Esophagus (tissue), 2 donors: Measurements from ENCODE around the gene CDC25B. TPM values are rescaled to one million over a fixed set of nuclear protein-coding genes. Genes with fewer than 3 reads are reported as not detected.
"Not testable (repeated sequence)": the region's sequence is repeated elsewhere in the genome, so short reads cannot be mapped to it uniquely, and the experiment has no call there.

Experiments used
- H3K27ac ChIP-seq, 2 donors: one replicate each; pipeline ENCODE4 v1.5.1; 2013; ENCODE audit warnings: low read depth in 2 of 2, mild to moderate bottlenecking in 2 of 2, inconsistent platforms in 1 of 2, low read length in 1 of 2, moderate library complexity in 1 of 2
- H3K27me3 ChIP-seq, 2 donors: one replicate each; pipeline ENCODE4 v1.6.1; 2013; ENCODE audit warnings: low read length in 2 of 2, control low read depth in 1 of 2, mild to moderate bottlenecking in 1 of 2; ENCODE audit not compliant: insufficient read depth in 2 of 2, control insufficient read depth in 1 of 2
- H3K36me3 ChIP-seq, 2 donors: one replicate each; pipeline ENCODE4 v1.6.1; 2013; ENCODE audit warnings: low read length in 1 of 2; ENCODE audit not compliant: control insufficient read depth in 2 of 2, insufficient read depth in 2 of 2
- H3K4me1 ChIP-seq, 2 donors: one replicate each; pipeline ENCODE4 v1.6.1; 2013; ENCODE audit warnings: low read length in 1 of 2; ENCODE audit not compliant: control insufficient read depth in 2 of 2, insufficient read depth in 2 of 2
- H3K4me3 ChIP-seq, 2 donors: one replicate each; pipeline ENCODE4 v1.5.1; 2013; ENCODE audit warnings: low read length in 2 of 2, mild to moderate bottlenecking in 2 of 2, low read depth in 1 of 2, moderate library complexity in 1 of 2
- H3K9me3 ChIP-seq, 2 donors: one replicate each; pipeline ENCODE4 v1.6.1; 2013; ENCODE audit warnings: mild to moderate bottlenecking in 2 of 2, low read depth in 1 of 2, low read length in 1 of 2, moderate library complexity in 1 of 2; ENCODE audit not compliant: control insufficient read depth in 2 of 2, insufficient read depth in 1 of 2
- WGBS, 2 donors: extraction: QIAGEN DNeasy Blood & Tissue Kit; methylation state at CpG; one replicate each; pipeline ENCODE4 v1.1.7; 2013; 5-methylcytosine and 5-hydroxymethylcytosine counted together
- polyA plus RNA-seq, 2 donors: library from polyadenylated mRNA; stranded (reverse); fragments of 200-250 nt; gene quantifications; one replicate each; pipeline ENCODE4 v1.2.3, GENCODE V29; 2013
- donor health status: healthy with polysubstance abuse.
- donor health status: Bipolar disorder and iron deficiency.

Gene CDC25B
- polyA plus RNA-seq, 2 donors: 15.6 to 21.8 TPM

- WGBS, 2 donors: 0% methylated on average over 82 to 96 of the region's 96 CpGs
- peaks cover 8 to 19% of the 10 kb centered on the region in 2 donors for H3K36me3 ChIP-seq
- peaks cover 6 to 11% of the 10 kb centered on the region in 2 donors for H3K4me1 ChIP-seq
- H3K27ac ChIP-seq: peak within 1 kb of the TSS; percentile 98 to 100
- no peaks in the 10 kb centered on the region for H3K27me3 ChIP-seq
- H3K4me3 ChIP-seq: peak within 1 kb of the TSS; percentile 73 to 82
- H3K9me3 ChIP-seq: no peaks in the 10 kb centered on the region
These were observed 24.2 kb downstream of the CDC25B start, which contains the start of gene AP5S1 for GRCh38 chr20:3820048-3820900. TSS of gene AP5S1 (plus strand) at chr20:3820547. CDS start at chr20:3822118, 1,571 bp downstream.

GRCh38 chr20:3820901-3821727 is 25.0 kb downstream of the CDC25B start:
- no peaks in the 10 kb centered on the region for H3K27me3 ChIP-seq
- peaks cover 8 to 23% of the 10 kb centered on the region in 2 donors for H3K36me3 ChIP-seq
- H3K4me3 ChIP-seq: peak overlapping the region; percentile 73 to 82
- H3K27ac ChIP-seq: peak overlapping the region; percentile 98 to 100
- H3K4me1 ChIP-seq: peaks cover 6 to 11% of the 10 kb centered on the region in 2 donors
- no peaks in the 10 kb centered on the region for H3K9me3 ChIP-seq
- 35 to 37% methylated on average over 20 of the region's 20 CpGs for WGBS, 2 donors

- Histone ChIP-seq H3K27ac (no peak overlapping the region), H3K36me3 (peaks cover 10 to 23% of the 10 kb centered on the region in 2 donors), H3K9me3 (no peaks in the 10 kb centered on the region), H3K4me1 (peaks cover 6 to 11% of the 10 kb centered on the region in 2 donors), H3K27me3 (no peaks in the 10 kb centered on the region), H3K4me3 (no peak overlapping the region)
- 93 to 95% methylated on average over 14 of the region's 14 CpGs for WGBS, 2 donors
These were observed 25.9 kb downstream of the CDC25B start for GRCh38 chr20:3821996-3822395.

- WGBS, 2 donors: 92 to 93% methylated on average over 20 of the region's 20 CpGs
- H3K4me1 ChIP-seq: peaks cover under 1 to 2% of the 10 kb centered on the region in 2 donors
- H3K36me3 ChIP-seq: peaks cover 10 to 27% of the 10 kb centered on the region in 2 donors
- H3K4me3 ChIP-seq: no peak overlapping the region
- H3K27ac ChIP-seq: no peak overlapping the region
- no peaks in the 10 kb centered on the region for H3K9me3 ChIP-seq
- H3K27me3 ChIP-seq: no peaks in the 10 kb centered on the region
These were observed 27.8 kb downstream of the CDC25B start for GRCh38 chr20:3823881-3824280.

GRCh38 chr20:3825526-3825925 is 29.4 kb downstream of the CDC25B start:
- Histone ChIP-seq H3K4me1 (no peaks in the 10 kb centered on the region), H3K27me3 (no peaks in the 10 kb centered on the region), H3K9me3 (no peaks in the 10 kb centered on the region), H3K27ac (no peak overlapping the region), H3K36me3 (peaks cover 10 to 27% of the 10 kb centered on the region in 2 donors), H3K4me3 (no peak overlapping the region)
- 79 to 81% methylated on average over 7 of the region's 7 CpGs for WGBS, 2 donors

GRCh38 chr20:3826420-3826819 is 30.3 kb downstream of the CDC25B start:
- peaks cover 10 to 27% of the 10 kb centered on the region in 2 donors for H3K36me3 ChIP-seq
- H3K4me1 ChIP-seq: no peaks in the 10 kb centered on the region
- no peaks in the 10 kb centered on the region for H3K27me3 ChIP-seq
- H3K27ac ChIP-seq: no peak overlapping the region
- 76 to 77% methylated on average over 4 of the region's 4 CpGs for WGBS, 2 donors
- H3K4me3 ChIP-seq: no peak overlapping the region
- H3K9me3 ChIP-seq: no peaks in the 10 kb centered on the region

GRCh38 chr20:3828798-3829197 is 32.7 kb downstream of the CDC25B start:
- Histone ChIP-seq H3K27me3 (no peaks in the 10 kb centered on the region), H3K27ac (no peak overlapping the region), H3K4me3 (no peak overlapping the region), H3K9me3 (no peaks in the 10 kb centered on the region), H3K4me1 (no peaks in the 10 kb centered on the region), H3K36me3 (peaks cover 9 to 13% of the 10 kb centered on the region in 2 donors)
- 93 to 100% methylated on average over 3 of the region's 3 CpGs for WGBS, 2 donors

- WGBS, 2 donors: 97% methylated on average over 5 of the region's 5 CpGs
- H3K4me1 ChIP-seq: not testable (repeated sequence)
These were observed 33.8 kb downstream of the CDC25B start for GRCh38 chr20:3829891-3830290.

GRCh38 chr20:3836132-3836531 is 40.0 kb downstream of the CDC25B start:
- WGBS, 2 donors: 96 to 98% methylated on average over 4 of the region's 4 CpGs
- Histone ChIP-seq H3K4me3 (no peak overlapping the region), H3K9me3 (no peaks in the 10 kb centered on the region), H3K4me1 (no peaks in the 10 kb centered on the region), H3K27me3 (no peaks in the 10 kb centered on the region), H3K27ac (no peak overlapping the region), H3K36me3 (no peaks in the 10 kb centered on the region)

More at GRCh38 chr20:3829891-3830290, 33.8 kb downstream of the CDC25B start:
- H3K36me3 ChIP-seq, H3K9me3 ChIP-seq, H3K27me3 ChIP-seq, H3K4me3 ChIP-seq, H3K27ac ChIP-seq: not testable (repeated sequence)
